H1 (cell line): ENCODE measurements around the gene CFAP221. TPM values are rescaled to one million over a fixed set of nuclear protein-coding genes. Genes with fewer than 3 reads are reported as not detected.

ENCODE experiments used
- CTCF ChIA-PET: fragments of 300-600 bp; sonication (Branson Sonifier 250); formaldehyde crosslinking; loops from one replicate; lab custom pipeline; 2021; ENCODE audit not compliant: partially characterized antibody; lab: Charles Lee
- POLR2A ChIA-PET: fragments of 300-600 bp; sonication (Branson Sonifier 250); formaldehyde crosslinking; loops from one replicate; lab custom pipeline; 2021; ENCODE audit warnings: inconsistent platforms; ENCODE audit not compliant: partially characterized antibody; lab: Charles Lee
- DNase-seq, 2 experiments: peaks; one replicate each; pipeline versions ENCODE4 v3.0.0 to v3.0.0-alpha.2; 2010 to 2022; ENCODE audit warnings: low spot score in 2 of 2, low read depth in 1 of 2, mixed read lengths in 1 of 2
- FAIRE-seq: peaks from 2 replicates; lab custom pipeline; 2011; peaks lifted over from hg19 to GRCh38; lab: Jason Lieb, UNC
- H2AFZ ChIP-seq: 2 replicates; pipeline ENCODE4 v1.8.1; 2012; ENCODE audit warnings: low read length, inconsistent platforms
- H2AK5ac ChIP-seq: 2 replicates; pipeline ENCODE4 v1.6.1; 2013; ENCODE audit warnings: low read depth, low read length
- H2BK120ac ChIP-seq: replicated peaks from 2 replicates; pipeline ENCODE3; 2013; ENCODE audit warnings: low read depth, low read length, inconsistent platforms
- H2BK12ac ChIP-seq: 2 replicates; pipeline ENCODE4 v1.6.1; 2013; ENCODE audit warnings: low read depth, low read length
- H2BK15ac ChIP-seq: 2 replicates; pipeline ENCODE4 v1.6.1; 2013; ENCODE audit warnings: low read length
- H2BK20ac ChIP-seq: 2 replicates; pipeline ENCODE4 v1.6.1; 2013; ENCODE audit warnings: low read length
- H2BK5ac ChIP-seq: 2 replicates; pipeline ENCODE4 v1.6.1; 2013; ENCODE audit warnings: low read depth, low read length
- H3K14ac ChIP-seq: 2 replicates; pipeline ENCODE4 v1.6.1; 2013; ENCODE audit warnings: inconsistent platforms; ENCODE audit not compliant: insufficient read length
- H3K18ac ChIP-seq: 2 replicates; pipeline ENCODE4 v1.6.1; 2013; ENCODE audit warnings: low read length; ENCODE audit errors: extremely low read depth
- H3K23ac ChIP-seq: 2 replicates; pipeline ENCODE4 v1.6.1; 2013; ENCODE audit warnings: inconsistent platforms; ENCODE audit not compliant: insufficient read length
- H3K23me2 ChIP-seq: 2 replicates; pipeline ENCODE4 v1.6.1; 2013; ENCODE audit warnings: low read depth, low read length
- H3K27ac ChIP-seq: 2 replicates; pipeline ENCODE4 v1.6.1; 2011; ENCODE audit warnings: low read depth, low read length, inconsistent platforms
- H3K27me3 ChIP-seq, 4 experiments: replicated peaks in 1 of 4; 1 replicate in 1 of 4; 2 replicates in 3 of 4; pipeline versions ENCODE4 v1.6.1 to v1.8.1; 2011 to 2013; ENCODE audit warnings: low read length in 3 of 4, mild to moderate bottlenecking in 3 of 4, inconsistent platforms in 2 of 4, mixed read lengths in 2 of 4, moderate library complexity in 1 of 4; ENCODE audit not compliant: control insufficient read depth in 3 of 4, insufficient read depth in 3 of 4; ENCODE audit errors: extremely low read depth in 1 of 4
- H3K36me3 ChIP-seq, 4 experiments: 2 replicates each; pipeline versions ENCODE4 v1.6.1 to v1.8.1; 2011 to 2013; ENCODE audit warnings: mild to moderate bottlenecking in 4 of 4, low read length in 3 of 4, moderate library complexity in 2 of 4, control low read depth in 1 of 4, inconsistent platforms in 1 of 4; ENCODE audit not compliant: insufficient read depth in 4 of 4, control insufficient read depth in 2 of 4
- H3K4ac ChIP-seq: replicated peaks from 2 replicates; pipeline ENCODE3; 2013; ENCODE audit warnings: low read length, low read depth, mixed read lengths, inconsistent platforms; ENCODE audit not compliant: insufficient read length
- H3K4me1 ChIP-seq, 4 experiments: replicated peaks in 1 of 4; 1 replicate in 1 of 4; 2 replicates in 3 of 4; pipeline versions ENCODE4 v1.6.1 to v1.8.1; 2011 to 2013; ENCODE audit warnings: low read length in 3 of 4, inconsistent platforms in 2 of 4, mixed read lengths in 1 of 4; ENCODE audit not compliant: insufficient read depth in 4 of 4, control insufficient read depth in 3 of 4
- H3K4me2 ChIP-seq, 2 experiments: 2 replicates each; pipeline versions ENCODE4 v1.6.1 to v1.8.1; 2011 to 2013; ENCODE audit warnings: low read depth in 2 of 2, low read length in 2 of 2, control low read depth in 1 of 2, inconsistent platforms in 1 of 2, mild to moderate bottlenecking in 1 of 2; ENCODE audit not compliant: insufficient read depth in 1 of 2
- H3K4me3 ChIP-seq, 4 experiments: fragments of 200-600, 300-600 bp in 1 of 4; sonication (generic), shearing (Covaris generic), sonication (Bioruptor Twin) in 1 of 4; 2 replicates each; pipeline versions ENCODE4 v1.5.1 to v1.8.1; 2011 to 2016; ENCODE audit warnings: low read length in 4 of 4, low read depth in 3 of 4, control low read depth in 2 of 4, inconsistent platforms in 2 of 4, mild to moderate bottlenecking in 2 of 4, mixed read lengths in 1 of 4, moderate library complexity in 1 of 4; ENCODE audit not compliant: insufficient read depth in 2 of 4; ENCODE audit errors: extremely low read depth in 1 of 4
- H3K56ac ChIP-seq: replicated peaks from 2 replicates; pipeline ENCODE3; 2013; ENCODE audit warnings: low read depth, mild to moderate bottlenecking, mixed read lengths, low read length, inconsistent platforms; ENCODE audit not compliant: insufficient read length
- H3K79me1 ChIP-seq: 2 replicates; pipeline ENCODE4 v1.6.1; 2013; ENCODE audit warnings: low read depth, low read length, control low read depth
- H3K79me2 ChIP-seq, 2 experiments: 2 replicates each; pipeline versions ENCODE4 v1.6.1 to v1.8.1; 2012 to 2013; ENCODE audit warnings: low read length in 2 of 2, mild to moderate bottlenecking in 2 of 2, inconsistent platforms in 1 of 2; ENCODE audit not compliant: insufficient read depth in 2 of 2, control insufficient read depth in 1 of 2
- H3K9ac ChIP-seq, 4 experiments: replicated peaks in 1 of 4; 1 replicate in 1 of 4; 2 replicates in 3 of 4; pipeline versions ENCODE4 v1.6.1 to v1.8.1; 2011 to 2013; ENCODE audit warnings: low read depth in 3 of 4, low read length in 3 of 4, control low read depth in 2 of 4, mild to moderate bottlenecking in 2 of 4, moderate library complexity in 2 of 4, inconsistent platforms in 1 of 4; ENCODE audit errors: extremely low read depth in 1 of 4
- H3K9me3 ChIP-seq, 2 experiments: 2 replicates each; pipeline versions ENCODE4 v1.6.1 to v1.8.1; 2012 to 2013; ENCODE audit warnings: mild to moderate bottlenecking in 2 of 2, moderate library complexity in 2 of 2, control low read depth in 1 of 2, inconsistent platforms in 1 of 2, low read depth in 1 of 2, low read length in 1 of 2, mixed read lengths in 1 of 2; ENCODE audit not compliant: insufficient read depth in 2 of 2
- H4K20me1 ChIP-seq, 2 experiments: replicated peaks in 1 of 2; 2 replicates each; pipeline versions ENCODE3 to v1.8.1; 2011 to 2013; ENCODE audit warnings: inconsistent platforms in 2 of 2, low read length in 2 of 2, mild to moderate bottlenecking in 1 of 2; ENCODE audit not compliant: insufficient read depth in 2 of 2, control insufficient read depth in 1 of 2
- H4K5ac ChIP-seq: 2 replicates; pipeline ENCODE4 v1.6.1; 2013; ENCODE audit warnings: low read length, low read depth, mixed read lengths, inconsistent platforms; ENCODE audit not compliant: insufficient read length
- H4K8ac ChIP-seq: 2 replicates; pipeline ENCODE4 v1.8.0; 2013; ENCODE audit warnings: mild to moderate bottlenecking, moderate library complexity, low read length, inconsistent platforms; ENCODE audit not compliant: insufficient read depth; ENCODE audit errors: extremely low read depth
- H4K91ac ChIP-seq: replicated peaks from 2 replicates; pipeline ENCODE3; 2013; ENCODE audit warnings: low read length, mixed read lengths, inconsistent platforms; ENCODE audit not compliant: insufficient read length
- BACH1 ChIP-seq: IDR thresholded peaks from 2 replicates; pipeline ENCODE4 v1.6.1; 2012; ENCODE audit warnings: low read length, improper control_type of control experiment
- CEBPB ChIP-seq: IDR thresholded peaks from 2 replicates; pipeline ENCODE4 v1.6.1; 2012; ENCODE audit warnings: low read depth, low read length
- CHD1 ChIP-seq: IDR thresholded peaks from 2 replicates; pipeline ENCODE4 v1.6.1; 2012; ENCODE audit warnings: low read depth, low read length, improper control_type of control experiment
- CREB1 ChIP-seq: IDR thresholded peaks from 2 replicates; pipeline ENCODE4 v1.6.1; 2012; ENCODE audit warnings: inconsistent platforms
- E2F6 ChIP-seq: IDR thresholded peaks from 2 replicates; pipeline ENCODE4 v1.6.1; 2012; ENCODE audit warnings: inconsistent platforms
- GABPA ChIP-seq: IDR thresholded peaks from 2 replicates; pipeline ENCODE4 v1.6.1; 2011; ENCODE audit warnings: mild to moderate bottlenecking, low read length, moderate library complexity, borderline replicate concordance; ENCODE audit not compliant: insufficient read depth
- HDAC2 ChIP-seq, 2 experiments: fragments of 300-600 bp in 1 of 2; sonication (generic) in 1 of 2; IDR thresholded peaks; 2 replicates each; pipeline ENCODE4 v1.6.1; 2011 to 2012; ENCODE audit warnings: low read depth in 2 of 2, low read length in 2 of 2, mild to moderate bottlenecking in 2 of 2, moderate library complexity in 2 of 2, borderline replicate concordance in 1 of 2, inconsistent platforms in 1 of 2
- JUN ChIP-seq: IDR thresholded peaks from 2 replicates; pipeline ENCODE4 v1.6.1; 2011; ENCODE audit warnings: low read depth, mild to moderate bottlenecking, improper control_type of control experiment, low read length
- KDM5A ChIP-seq: fragments of 200-600 bp; IDR thresholded peaks from 2 replicates; pipeline ENCODE4 v1.7.1; 2012; ENCODE audit warnings: mild to moderate bottlenecking, low read length, inconsistent platforms, mixed read lengths
- POLR2A ChIP-seq, 2 experiments: IDR thresholded peaks; 1 replicate in 1 of 2; 2 replicates in 1 of 2; pipeline ENCODE4 v1.6.1; 2011; ENCODE audit warnings: low read depth in 2 of 2, low read length in 2 of 2, mild to moderate bottlenecking in 2 of 2; ENCODE audit errors: control extremely low read depth in 1 of 2
- POLR2AphosphoS5 ChIP-seq: IDR thresholded peaks from 2 replicates; pipeline ENCODE4 v1.6.1; 2011; ENCODE audit warnings: low read depth, low read length
- RNF2 ChIP-seq: fragments of 200-900, 300-1000 bp; sonication (generic); IDR thresholded peaks from 2 replicates; pipeline ENCODE4 v1.7.1; 2016; ENCODE audit warnings: borderline replicate concordance, low read depth, mild to moderate bottlenecking, antibody characterized with exemption, low read length; ENCODE audit not compliant: poor library complexity, severe bottlenecking; ENCODE audit errors: missing control alignments
- TEAD4 ChIP-seq: IDR thresholded peaks from 2 replicates; pipeline ENCODE4 v1.6.1; 2012; ENCODE audit warnings: low read depth, low read length, inconsistent platforms, mixed read lengths
- WGBS, 2 experiments: shearing (Covaris generic) in 1 of 2; methylation state at CpG; one replicate each; pipeline versions ENCODE4 v1.1.6 to v1.1.7; 2013 to 2015; ENCODE audit warnings: low lambda C conversion rate in 2 of 2, mixed read lengths in 2 of 2, inconsistent platforms in 1 of 2, low coverage in 1 of 2, missing lambda C conversion rate in 1 of 2; ENCODE audit not compliant: insufficient replicate concordance in 2 of 2, insufficient coverage in 1 of 2, insufficient read length in 1 of 2; ENCODE audit errors: extremely low coverage in 1 of 2, missing lambda C conversion rate in 1 of 2; 5-methylcytosine and 5-hydroxymethylcytosine counted together
- polyA plus RNA-seq, 7 experiments: library from polyadenylated mRNA; depleted of rRNA in 3 of 7; stranded (reverse) in 5 of 7; unstranded in 2 of 7; fragments of >200 nt in 5 of 7; fragments of 200-250 nt in 2 of 7; gene quantifications; 1 replicate in 5 of 7; 2 replicates in 1 of 7; 4 replicates in 1 of 7; pipeline versions ENCODE4 v1.2.1 to v1.2.3, GENCODE V29; 2011 to 2013; ENCODE audit warnings: missing spikeins in 2 of 7, mixed read lengths in 2 of 7
- total RNA-seq: library from RNA; stranded (reverse); fragmentation: NEBNext Ultra II Directional; extraction: Animal tissue kit (Norgen Biotek cat#: 25700); gene quantifications from 2 replicates; pipeline ENCODE4 v1.2.1, GENCODE V29; 2021

The CFAP221 gene
- total and polyA plus RNA-seq, 2 of the 8 experiments (the other 6 are each of a cell fraction or from before 2014, with no cell fraction given) = 0.14 to 0.71 TPM

GRCh38 chr2:119678021-119678656, 133.9 kb downstream of the CFAP221 start:
- Histone ChIP-seq H3K79me1 (peaks cover 8% of the 10 kb centered on the region), H3K27ac (no peak overlapping the region), H3K4me3 (no peak overlapping the region), H3K14ac (no peak overlapping the region), H2BK15ac (no peak overlapping the region), H2BK12ac (no peak overlapping the region), H3K9me3 (no peaks in the 10 kb centered on the region), H4K20me1 (peaks cover 0 to 12% of the 10 kb centered on the region in 2 experiments), H3K79me2 (peaks cover 3 to 24% of the 10 kb centered on the region in 2 experiments; a peak in 3 of 4 replicates), H4K91ac (no peak overlapping the region), H3K4me2 (no peak overlapping the region), H3K4ac (no peak overlapping the region), H4K5ac (no peak overlapping the region), H4K8ac (no peak overlapping the region), H3K27me3 (no peaks in the 10 kb centered on the region), H3K56ac (no peak overlapping the region), H3K36me3 (peaks cover 2 to 11% (median 4%) of the 10 kb centered on the region in 4 experiments; a peak in 5 of 8 replicates), H3K18ac (no peak overlapping the region), H2BK5ac (no peak overlapping the region), H2AFZ (0 out of 2 replicates have a peak overlapping the region, but pooled peaks have one; percentile 84), H2BK20ac (no peak overlapping the region), H2AK5ac (no peak overlapping the region), H2BK120ac (no peak overlapping the region), H3K23me2 (peaks cover 5% of the 10 kb centered on the region), H3K23ac (no peak overlapping the region), H3K4me1 (peaks cover 2 to 10% (median 4%) of the 10 kb centered on the region in 4 experiments), H3K9ac (no peak overlapping the region)
- ChIA-PET POLR2A (interaction anchor here (0.6 to 1.7 kb wide), 6 partner anchors 11 to 1869 kb away, joined by 3 to 4 read pairs (median 3); no protein-coding TSS in a partner anchor), CTCF (interaction anchor here (0.7 to 1.6 kb wide), 7 partner anchors 13 to 652 kb away, joined by 3 to 5 read pairs (median 3); no protein-coding TSS in a partner anchor)
- 89% methylated on average over 17 of the region's 19 CpGs; no CpG with 5 or more reads in 1 of the 2 experiments for WGBS, 2 experiments
- no peak for DNase-seq
- FAIRE-seq = no peak
- TF ChIP-seq RNF2 = no peak
- no peak for TF ChIP-seq CHD1
- TF ChIP-seq BACH1 = no peak
- TF ChIP-seq JUN = no peak
- no peak for TF ChIP-seq KDM5A
- no peak for TF ChIP-seq GABPA
- no peak for TF ChIP-seq E2F6
- TF ChIP-seq POLR2A (IDR thresholded peaks at IDR 0.05; ENCODE audit: control extremely low read depth in 1 of 2, low read depth in 2 of 2, low read length in 2 of 2) = no peak
- no peak for TF ChIP-seq CREB1
- no peak for TF ChIP-seq TEAD4
- no peak for TF ChIP-seq HDAC2 (IDR thresholded peaks at IDR 0.05; ENCODE audit: borderline replicate concordance in 1 of 2, low read depth in 2 of 2, low read length in 2 of 2)
- no peak for TF ChIP-seq POLR2AphosphoS5
- no peak for TF ChIP-seq CEBPB
